ENCODE data around the gene APC.

DNA sequence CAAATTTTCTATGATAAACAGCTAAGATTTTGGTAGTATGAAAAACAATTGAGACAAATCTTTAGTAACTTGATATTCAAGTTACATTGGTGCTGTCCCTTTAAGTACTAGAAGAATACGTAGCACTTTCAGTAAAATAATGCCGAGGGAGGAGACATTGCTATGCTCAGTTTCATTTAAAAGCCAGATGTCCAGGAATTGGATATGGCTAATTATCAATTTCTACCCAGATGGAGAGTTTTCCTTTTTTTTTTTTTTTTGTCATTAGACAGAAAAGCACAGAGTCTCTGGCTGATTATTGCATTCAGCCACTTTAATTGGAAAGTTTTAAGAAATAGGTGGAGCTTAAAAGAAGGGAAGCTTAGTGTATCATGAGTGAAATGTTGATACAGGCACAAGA is 40.4 kb upstream of the APC start:
- TF ChIP-seq, protein P1, sequence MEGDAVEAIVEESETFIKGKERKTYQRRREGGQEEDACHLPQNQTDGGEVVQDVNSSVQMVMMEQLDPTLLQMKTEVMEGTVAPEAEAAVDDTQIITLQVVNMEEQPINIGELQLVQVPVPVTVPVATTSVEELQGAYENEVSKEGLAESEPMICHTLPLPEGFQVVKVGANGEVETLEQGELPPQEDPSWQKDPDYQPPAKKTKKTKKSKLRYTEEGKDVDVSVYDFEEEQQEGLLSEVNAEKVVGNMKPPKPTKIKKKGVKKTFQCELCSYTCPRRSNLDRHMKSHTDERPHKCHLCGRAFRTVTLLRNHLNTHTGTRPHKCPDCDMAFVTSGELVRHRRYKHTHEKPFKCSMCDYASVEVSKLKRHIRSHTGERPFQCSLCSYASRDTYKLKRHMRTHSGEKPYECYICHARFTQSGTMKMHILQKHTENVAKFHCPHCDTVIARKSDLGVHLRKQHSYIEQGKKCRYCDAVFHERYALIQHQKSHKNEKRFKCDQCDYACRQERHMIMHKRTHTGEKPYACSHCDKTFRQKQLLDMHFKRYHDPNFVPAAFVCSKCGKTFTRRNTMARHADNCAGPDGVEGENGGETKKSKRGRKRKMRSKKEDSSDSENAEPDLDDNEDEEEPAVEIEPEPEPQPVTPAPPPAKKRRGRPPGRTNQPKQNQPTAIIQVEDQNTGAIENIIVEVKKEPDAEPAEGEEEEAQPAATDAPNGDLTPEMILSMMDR (IDR thresholded peaks at IDR 0.05; ENCODE audit: insufficient read depth, low read length): no peak
- no peak for TF ChIP-seq GABPA (IDR thresholded peaks at IDR 0.05; ENCODE audit: low read depth)

All from HL-60 (cell line).